Endothelial cell of umbilical vein (primary cell): ENCODE measurements around the gene SNAPC5. TPM values are rescaled to one million over a fixed set of nuclear protein-coding genes. Genes with fewer than 3 reads are reported as not detected.
"Not testable (repeated sequence)": the region's sequence is repeated elsewhere in the genome, so short reads cannot be mapped to it uniquely, and the experiment has no call there.

ENCODE experiments used
- BruUV-seq: library from RNA; stranded (reverse); fragments of 400-500 nt; replicated peaks from 2 replicates; lab custom pipeline; 2021; lab: Mats Ljungman, UMichigan
- CTCF ChIA-PET: fragments of 300-600, 350-600 bp; sonication (Branson Sonifier 250); formaldehyde crosslinking; loops from one replicate; lab custom pipeline; 2021; ENCODE audit warnings: antibody characterized with exemption, inconsistent platforms; lab: Charles Lee
- POLR2A ChIA-PET: fragments of 300-600, 350-600 bp; sonication (Branson Sonifier 250); formaldehyde crosslinking; loops from one replicate; lab custom pipeline; 2021; ENCODE audit warnings: antibody characterized with exemption, inconsistent platforms; lab: Charles Lee
- DNase-seq: peaks from one replicate; pipeline ENCODE4 v3.0.0-alpha.2; 2011; ENCODE audit warnings: low read depth, low spot score
- FAIRE-seq: peaks from 2 replicates; lab custom pipeline; 2011; peaks lifted over from hg19 to GRCh38; lab: Jason Lieb, UNC
- H2AFZ ChIP-seq: 2 replicates; pipeline ENCODE4 v1.6.0; 2012; ENCODE audit warnings: low read depth, low read length, control low read depth, inconsistent platforms
- H3K27ac ChIP-seq: 2 replicates; pipeline ENCODE4 v1.5.1; 2011; ENCODE audit warnings: low read depth, mild to moderate bottlenecking, control low read depth, low read length, moderate library complexity; ENCODE audit not compliant: insufficient read depth
- H3K27me3 ChIP-seq, 2 experiments: 2 replicates each; pipeline versions ENCODE4 v1.6.0 to v1.6.1; 2011; ENCODE audit warnings: low read length in 2 of 2, mixed read lengths in 1 of 2; ENCODE audit not compliant: control insufficient read depth in 2 of 2, insufficient read depth in 2 of 2
- H3K36me3 ChIP-seq, 2 experiments: 2 replicates in 1 of 2; 3 replicates in 1 of 2; pipeline ENCODE4 v1.5.1; 2011; ENCODE audit warnings: low read length in 2 of 2, mild to moderate bottlenecking in 1 of 2, moderate library complexity in 1 of 2; ENCODE audit not compliant: control insufficient read depth in 2 of 2, insufficient read depth in 2 of 2; ENCODE audit errors: extremely low read depth in 1 of 2
- H3K4me1 ChIP-seq: 3 replicates; pipeline ENCODE4 v1.5.1; 2011; ENCODE audit warnings: mild to moderate bottlenecking, low read length; ENCODE audit not compliant: control insufficient read depth, insufficient read depth; ENCODE audit errors: extremely low read depth
- H3K4me2 ChIP-seq: 2 replicates; pipeline ENCODE4 v1.6.1; 2011; ENCODE audit warnings: low read length, control low read depth, mixed read lengths; ENCODE audit not compliant: insufficient read depth
- H3K4me3 ChIP-seq, 3 experiments: fragments of 200-600 bp in 1 of 3; sonication (generic), shearing (Covaris generic) in 1 of 3; replicated peaks in 1 of 3; 2 replicates each; pipeline ENCODE4 v1.5.1; 2011 to 2016; ENCODE audit warnings: control low read depth in 3 of 3, low read length in 3 of 3, mild to moderate bottlenecking in 2 of 3, inconsistent platforms in 1 of 3, low read depth in 1 of 3, moderate library complexity in 1 of 3; ENCODE audit not compliant: insufficient read depth in 1 of 3
- H3K79me2 ChIP-seq: 2 replicates; pipeline ENCODE4 v1.6.0; 2012; ENCODE audit warnings: low read length, inconsistent platforms; ENCODE audit not compliant: control insufficient read depth, insufficient read depth
- H3K9ac ChIP-seq: replicated peaks from 2 replicates; pipeline ENCODE3; 2011; ENCODE audit warnings: low read length, control low read depth; ENCODE audit not compliant: insufficient read depth; ENCODE audit errors: extremely low read depth
- H3K9me1 ChIP-seq: replicated peaks from 3 replicates; pipeline ENCODE4 v1.6.0; 2011; ENCODE audit warnings: mild to moderate bottlenecking, low read length; ENCODE audit not compliant: control insufficient read depth, insufficient read depth; ENCODE audit errors: extremely low read depth
- H3K9me3 ChIP-seq: replicated peaks from 2 replicates; pipeline ENCODE4 v1.5.1; 2012; ENCODE audit warnings: low read length, inconsistent platforms; ENCODE audit not compliant: control insufficient read depth, insufficient read depth
- H4K20me1 ChIP-seq: replicated peaks from 2 replicates; pipeline ENCODE3; 2011; ENCODE audit warnings: mild to moderate bottlenecking, low read length; ENCODE audit not compliant: control insufficient read depth, insufficient read depth; ENCODE audit errors: extremely low read depth
- EZH2 ChIP-seq: IDR thresholded peaks from 2 replicates; pipeline ENCODE4 v1.6.1; 2012; ENCODE audit warnings: borderline replicate concordance, low read depth, mild to moderate bottlenecking, moderate library complexity, low read length, inconsistent platforms; ENCODE audit not compliant: severe bottlenecking
- FOS ChIP-seq: IDR thresholded peaks from 2 replicates; pipeline ENCODE4 v1.6.1; 2011; ENCODE audit warnings: mild to moderate bottlenecking, low read length, moderate library complexity, borderline replicate concordance; ENCODE audit not compliant: insufficient read depth
- GATA2 ChIP-seq: IDR thresholded peaks from 2 replicates; pipeline ENCODE4 v1.7.0; 2011; ENCODE audit warnings: low read depth, mild to moderate bottlenecking, moderate library complexity, mixed read lengths, low read length; ENCODE audit not compliant: insufficient read length, insufficient read depth
- JUN ChIP-seq: IDR thresholded peaks from 2 replicates; pipeline ENCODE4 v1.6.1; 2011; ENCODE audit warnings: borderline replicate concordance, low read depth; ENCODE audit not compliant: insufficient read length, insufficient read depth
- MYC ChIP-seq: IDR thresholded peaks from one replicate; pipeline ENCODE4 v1.6.1; 2011; ENCODE audit warnings: mild to moderate bottlenecking, low read depth, low read length
- POLR2A ChIP-seq: IDR thresholded peaks from 2 replicates; pipeline ENCODE4 v1.6.1; 2012; ENCODE audit warnings: low read depth, mild to moderate bottlenecking, control low read depth, low read length
- POLR2AphosphoS5 ChIP-seq: IDR thresholded peaks from 2 replicates; pipeline ENCODE4 v1.6.1; 2012; ENCODE audit warnings: low read depth, mild to moderate bottlenecking, control low read depth, low read length, moderate library complexity; ENCODE audit not compliant: insufficient read depth
- dilution Hi-C: fragments of 300-500 bp; cut with MboI; formaldehyde crosslinking; loops from one replicate; pipeline ENCODE4 v1.15.0; 2019; ENCODE audit warnings: low sequenced_read_pairs; ENCODE audit not compliant: extremely low pct_ligation_motif_present
- intact Hi-C: fragments of 100-400 bp; cut with micrococcal nuclease; formaldehyde crosslinking; loops from one replicate; pipeline ENCODE4 v1.10.0; 2022
- polyA plus RNA-seq, 4 experiments: library from polyadenylated mRNA; depleted of rRNA in 3 of 4; stranded (reverse) in 3 of 4; unstranded in 1 of 4; fragments of >200 nt; gene quantifications; 2 replicates each; pipeline versions ENCODE4 v1.2.1 to v1.2.3, GENCODE V29; 2011 to 2012; ENCODE audit warnings: missing spikeins in 1 of 4
- total RNA-seq: library from RNA; stranded (reverse); gene quantifications from 2 replicates; pipeline ENCODE4 v1.2.3, GENCODE V29; 2021
- TF ChIP-seq, protein P1 (sequence below), 2 donors: IDR thresholded peaks; 1 replicate in 1 of 2; 2 replicates in 1 of 2; pipeline ENCODE4 v1.5.1; 2011; ENCODE audit warnings: low read length in 2 of 2, mild to moderate bottlenecking in 2 of 2, moderate library complexity in 2 of 2, control low read depth in 1 of 2, inconsistent platforms in 1 of 2, low read depth in 1 of 2; ENCODE audit not compliant: insufficient read depth in 1 of 2; ENCODE audit errors: extremely low read depth in 1 of 2
- TF ChIP-seq, protein P2 (sequence below): IDR thresholded peaks from 2 replicates; pipeline ENCODE4 v1.6.1; 2011; ENCODE audit not compliant: insufficient read depth, insufficient read length

The SNAPC5 gene
- total and polyA plus RNA-seq, 2 donors (not counting 3 experiments of a cell fraction or from before 2014, with no cell fraction given): 16.0 to 17.4 TPM

DNA sequence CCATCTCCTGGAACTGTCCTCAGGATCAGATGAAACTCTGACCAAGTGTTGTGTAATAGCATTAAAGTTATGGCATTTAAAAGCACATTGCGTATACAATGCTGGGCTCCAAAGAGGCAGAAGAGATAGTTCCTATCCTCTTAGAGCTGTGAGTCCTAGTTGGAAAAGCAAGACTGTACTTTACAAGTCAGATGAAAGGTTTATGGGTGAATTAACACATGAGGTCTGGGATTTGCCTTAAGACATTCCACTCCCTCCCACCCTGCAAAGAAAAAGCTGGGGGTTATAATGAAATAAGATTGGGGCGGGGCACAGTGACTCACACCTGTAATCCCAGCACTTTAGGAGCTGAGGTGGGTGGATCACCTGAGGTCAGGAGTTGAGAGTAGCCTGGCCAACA lies 35.6 kb downstream of the SNAPC5 start:
- Histone ChIP-seq H3K36me3 (no peaks in the 10 kb centered on the region), H3K9ac (no peak overlapping the region), H3K9me1 (no peaks in the 10 kb centered on the region), H3K27me3 (no peaks in the 10 kb centered on the region), H3K4me2 (no peak overlapping the region), H3K9me3 (no peaks in the 10 kb centered on the region), H3K27ac (no peak overlapping the region), H3K4me3 (no peak overlapping the region), H3K4me1 (peaks cover 12% of the 10 kb centered on the region), H2AFZ (no peak overlapping the region), H4K20me1 (no peaks in the 10 kb centered on the region), H3K79me2 (peaks cover 2% of the 10 kb centered on the region)
- POLR2A ChIA-PET: no interaction called here
- no TSS peak for BruUV-seq
- DNase-seq: no peak
- dilution Hi-C loops: no loop called here
- CTCF ChIA-PET: no interaction called here
- TF ChIP-seq GATA2: no peak
- TF ChIP-seq FOS: no peak
- TF ChIP-seq JUN: no peak
- no peak for TF ChIP-seq POLR2AphosphoS5
- no peak for TF ChIP-seq POLR2A
- TF ChIP-seq, protein P1, sequence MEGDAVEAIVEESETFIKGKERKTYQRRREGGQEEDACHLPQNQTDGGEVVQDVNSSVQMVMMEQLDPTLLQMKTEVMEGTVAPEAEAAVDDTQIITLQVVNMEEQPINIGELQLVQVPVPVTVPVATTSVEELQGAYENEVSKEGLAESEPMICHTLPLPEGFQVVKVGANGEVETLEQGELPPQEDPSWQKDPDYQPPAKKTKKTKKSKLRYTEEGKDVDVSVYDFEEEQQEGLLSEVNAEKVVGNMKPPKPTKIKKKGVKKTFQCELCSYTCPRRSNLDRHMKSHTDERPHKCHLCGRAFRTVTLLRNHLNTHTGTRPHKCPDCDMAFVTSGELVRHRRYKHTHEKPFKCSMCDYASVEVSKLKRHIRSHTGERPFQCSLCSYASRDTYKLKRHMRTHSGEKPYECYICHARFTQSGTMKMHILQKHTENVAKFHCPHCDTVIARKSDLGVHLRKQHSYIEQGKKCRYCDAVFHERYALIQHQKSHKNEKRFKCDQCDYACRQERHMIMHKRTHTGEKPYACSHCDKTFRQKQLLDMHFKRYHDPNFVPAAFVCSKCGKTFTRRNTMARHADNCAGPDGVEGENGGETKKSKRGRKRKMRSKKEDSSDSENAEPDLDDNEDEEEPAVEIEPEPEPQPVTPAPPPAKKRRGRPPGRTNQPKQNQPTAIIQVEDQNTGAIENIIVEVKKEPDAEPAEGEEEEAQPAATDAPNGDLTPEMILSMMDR (IDR thresholded peaks at IDR 0.05; ENCODE audit: extremely low read depth in 1 of 2, insufficient read depth in 1 of 2, low read depth in 1 of 2, low read length in 2 of 2): no peak
- TF ChIP-seq, protein P2, sequence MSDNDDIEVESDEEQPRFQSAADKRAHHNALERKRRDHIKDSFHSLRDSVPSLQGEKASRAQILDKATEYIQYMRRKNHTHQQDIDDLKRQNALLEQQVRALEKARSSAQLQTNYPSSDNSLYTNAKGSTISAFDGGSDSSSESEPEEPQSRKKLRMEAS: no peak
- TF ChIP-seq MYC: no peak
- TF ChIP-seq EZH2: no peak
- no peak for FAIRE-seq
- intact Hi-C loops: no loop called here

DNA sequence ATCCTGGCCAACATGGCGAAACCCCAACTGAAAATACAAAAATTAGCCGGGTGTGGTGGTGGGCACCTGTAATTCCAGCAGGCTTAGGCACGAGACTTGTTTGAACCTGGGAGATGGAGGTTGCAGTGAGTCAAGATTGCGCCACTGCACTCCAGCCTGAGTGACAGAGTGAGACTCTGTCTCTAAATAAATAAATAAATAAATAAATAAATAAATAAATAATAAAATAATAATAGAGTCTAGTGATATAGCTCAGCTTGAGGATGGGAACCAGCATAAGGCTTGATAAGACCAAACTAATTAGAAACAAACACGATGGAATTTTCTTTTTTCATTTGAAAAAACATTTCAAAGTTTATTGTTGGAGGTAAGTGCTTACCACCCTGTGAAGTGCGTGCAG lies 36.3 kb downstream of the SNAPC5 start:
- POLR2A ChIA-PET, DNase-seq, H3K4me2 ChIP-seq, dilution Hi-C loops, CTCF ChIA-PET, H3K27ac ChIP-seq, H3K9ac ChIP-seq, FAIRE-seq, H3K36me3 ChIP-seq, H3K79me2 ChIP-seq, H3K9me1 ChIP-seq, BruUV-seq, H2AFZ ChIP-seq, H3K9me3 ChIP-seq, H3K27me3 ChIP-seq, H4K20me1 ChIP-seq, intact Hi-C loops, H3K4me3 ChIP-seq: not testable (repeated sequence)
- H3K4me1 ChIP-seq: peaks cover 12% of the 10 kb centered on the region
